GM23338 (cell line): ENCODE measurements around the gene SUSD2. TPM values are rescaled to one million over a fixed set of nuclear protein-coding genes. Genes with fewer than 3 reads are reported as not detected.

Experiments used
- ATAC-seq: fragments of 200-7000 bp; cut with Tn5 transposase; 3 replicates; pipeline ENCODE4 v1.9.1; 2020
- DNase-seq: peaks from one replicate; pipeline ENCODE4 v3.0.0-alpha.2; 2015; ENCODE audit warnings: low spot score
- H2AFZ ChIP-seq: fragments of 200-600 bp; sonication (generic); 2 replicates; pipeline ENCODE4 v1.8.0; 2016; ENCODE audit warnings: antibody characterized with exemption, mild to moderate bottlenecking, moderate library complexity
- H3F3A ChIP-seq: fragments of 200-600 bp; sonication (generic); replicated peaks from 2 replicates; pipeline ENCODE4 v1.8.0; 2017; ENCODE audit warnings: antibody characterized with exemption, mixed run types, low read depth
- H3K27ac ChIP-seq: fragments of 200-600 bp; sonication (generic); 2 replicates; pipeline ENCODE4 v1.6.1; 2016; ENCODE audit warnings: low read depth
- H3K27me3 ChIP-seq: fragments of 200-600 bp; sonication (generic); 2 replicates; pipeline ENCODE4 v1.8.0; 2016; ENCODE audit warnings: mild to moderate bottlenecking, mixed run types, moderate library complexity; ENCODE audit not compliant: insufficient read depth
- H3K36me3 ChIP-seq: fragments of 200-600 bp; sonication (generic); 2 replicates; pipeline ENCODE4 v1.8.0; 2016; ENCODE audit warnings: mild to moderate bottlenecking; ENCODE audit not compliant: insufficient read depth
- H3K4me1 ChIP-seq: fragments of 200-600 bp; sonication (generic); 2 replicates; pipeline ENCODE4 v1.8.0; 2016; ENCODE audit warnings: mild to moderate bottlenecking, moderate library complexity; ENCODE audit not compliant: insufficient read depth
- H3K4me2 ChIP-seq: fragments of 200-600 bp; sonication (generic); 2 replicates; pipeline ENCODE4 v1.7.1; 2017; ENCODE audit warnings: mixed run types
- H3K4me3 ChIP-seq: fragments of 200-600 bp; sonication (generic); 2 replicates; pipeline ENCODE4 v1.6.1; 2016; ENCODE audit warnings: mixed run types
- H3K79me2 ChIP-seq: fragments of 200-600 bp; sonication (generic); replicated peaks from 2 replicates; pipeline ENCODE4 v1.8.0; 2017; ENCODE audit warnings: mild to moderate bottlenecking; ENCODE audit not compliant: insufficient read depth
- H3K9me2 ChIP-seq: fragments of 200-600 bp; sonication (generic); 2 replicates; pipeline ENCODE4 v1.8.0; 2017; ENCODE audit not compliant: insufficient read depth
- H4K20me1 ChIP-seq: fragments of 200-600 bp; sonication (generic); replicated peaks from 2 replicates; pipeline ENCODE4 v1.8.0; 2017; ENCODE audit warnings: mild to moderate bottlenecking; ENCODE audit not compliant: insufficient read depth
- H3K27ac Mint-ChIP-seq: 2 replicates; pipeline ENCODE4 v1.8.0; 2020; ENCODE audit warnings: inconsistent platforms, mild to moderate bottlenecking, moderate library complexity, mixed read lengths
- H3K27me3 Mint-ChIP-seq: 3 replicates; pipeline ENCODE4 v1.8.0; 2022; ENCODE audit warnings: low read depth, mild to moderate bottlenecking, moderate library complexity, mixed read lengths, inconsistent platforms; ENCODE audit not compliant: insufficient read depth, poor library complexity
- H3K36me3 Mint-ChIP-seq: 3 replicates; pipeline ENCODE4 v1.8.0; 2021; ENCODE audit warnings: low read depth, mild to moderate bottlenecking, inconsistent platforms, moderate library complexity, mixed read lengths
- H3K4me1 Mint-ChIP-seq: 3 replicates; pipeline ENCODE4 v1.8.0; 2020; ENCODE audit warnings: mild to moderate bottlenecking, inconsistent platforms, mixed read lengths
- H3K4me3 Mint-ChIP-seq: 3 replicates; pipeline ENCODE4 v1.8.0; 2021; ENCODE audit warnings: moderate library complexity, mild to moderate bottlenecking, inconsistent platforms, mixed read lengths
- H3K9me3 Mint-ChIP-seq: 3 replicates; pipeline ENCODE4 v1.8.0; 2020; ENCODE audit warnings: moderate library complexity, mild to moderate bottlenecking, inconsistent platforms, mixed read lengths
- CTCF ChIP-seq, 2 experiments: fragments of 200-600 bp in 1 of 2; sonication (generic) in 1 of 2; conservative IDR thresholded peaks; 2 replicates each; pipeline versions ENCODE4 v1.5.1 to v1.6.1; 2016 to 2017; ENCODE audit warnings: antibody characterized with exemption in 2 of 2, low read depth in 2 of 2, mild to moderate bottlenecking in 2 of 2, moderate library complexity in 1 of 2
- ETS1 ChIP-seq: IDR thresholded peaks from 2 replicates; pipeline ENCODE4 v1.6.1; 2016; ENCODE audit warnings: antibody characterized with exemption
- EZH2phosphoT487 ChIP-seq: fragments of 200-600 bp; sonication (generic); IDR thresholded peaks from one replicate; pipeline ENCODE4 v1.8.1; 2018; ENCODE audit warnings: antibody characterized with exemption; ENCODE audit not compliant: unreplicated experiment
- NANOG ChIP-seq: IDR thresholded peaks from 2 replicates; pipeline ENCODE4 v1.6.1; 2016; ENCODE audit warnings: antibody characterized with exemption, borderline replicate concordance
- POLR2AphosphoS5 ChIP-seq: IDR thresholded peaks from 2 replicates; pipeline ENCODE4 v1.6.1; 2016; ENCODE audit warnings: antibody characterized with exemption, low read depth
- REST ChIP-seq: IDR thresholded peaks from one replicate; pipeline ENCODE4 v1.6.1; 2018; ENCODE audit warnings: antibody characterized with exemption; ENCODE audit not compliant: unreplicated experiment
- ZNF462 ChIP-seq: fragments of 250-450 bp; sonication (Bioruptor Pico); IDR thresholded peaks from 2 replicates; pipeline ENCODE4 v1.5.0; 2020; ENCODE audit warnings: mild to moderate bottlenecking, moderate library complexity
- polyA plus RNA-seq: library from polyadenylated mRNA; unstranded; fragments of >200 nt; fragmentation: Nextera tagmentation; extraction: Ambion mirVana; gene quantifications from 2 replicates; pipeline ENCODE4 v1.2.1, GENCODE V29; 2016
- total RNA-seq: library from RNA; depleted of rRNA; stranded (reverse); fragments of >200 nt; shearing (Covaris generic); gene quantifications from 2 replicates; pipeline ENCODE4 v1.2.3, GENCODE V29; 2014

SUSD2 gene
- total and polyA plus RNA-seq, 2 experiments from 2014 or later: 0.74 to 2.1 TPM

- TF ChIP-seq REST (no peak), NANOG (no peak), ETS1 (no peak), CTCF (conservative IDR thresholded peaks at IDR 0.05; ENCODE audit: low read depth in 2 of 2) (no peak), EZH2phosphoT487 (no peak), POLR2AphosphoS5 (no peak)
Observed at GRCh38 chr22:24154826-24155225, 26.5 kb upstream of the SUSD2 start (continued).

GRCh38 chr22:24155627-24156140, 25.6 kb upstream of the SUSD2 start:
- H3K4me3 Mint-ChIP-seq: peak overlapping the region; percentile 75
- peaks cover 32% of the 10 kb centered on the region for H3K4me1 Mint-ChIP-seq
- Histone ChIP-seq H3F3A (0 out of 2 replicates have a peak, but pooled peaks cover 2% of the 10 kb centered on the region), H3K4me2 (peak overlapping the region; percentile 97), H3K79me2 (no peaks in the 10 kb centered on the region), H3K27me3 (peaks cover 11% of the 10 kb centered on the region; the same call in 1 of the 2 replicates), H4K20me1 (no peaks in the 10 kb centered on the region), H2AFZ (no peak overlapping the region), H3K4me3 (peak overlapping the region; percentile 80), H3K36me3 (no peaks in the 10 kb centered on the region), H3K4me1 (peaks cover 18% of the 10 kb centered on the region), H3K9me2 (no peaks in the 10 kb centered on the region), H3K27ac (no peak overlapping the region)
- DNase-seq: peak; percentile 79
- H3K9me3 Mint-ChIP-seq: no peaks in the 10 kb centered on the region
- H3K27ac Mint-ChIP-seq: no peak overlapping the region
- peaks cover 12% of the 10 kb centered on the region for H3K27me3 Mint-ChIP-seq
- no peaks in the 10 kb centered on the region; the same call in 1 of the 3 replicates for H3K36me3 Mint-ChIP-seq
- peak; percentile 56 for ATAC-seq
- TF ChIP-seq CTCF (conservative IDR thresholded peaks at IDR 0.05; ENCODE audit: low read depth in 2 of 2) (peak; percentile 71 to 85), ZNF462 (CRISPR knock-in tag) (no peak)
